GM13977 (cell line): Measurements from ENCODE around the gene DGKD.
"Not testable (repeated sequence)": the region's sequence is repeated elsewhere in the genome, so short reads cannot be mapped to it uniquely, and the experiment has no call there.

Experiments used
- DNase-seq: peaks from one replicate; pipeline ENCODE4 v3.0.0; 2012; ENCODE audit warnings: low spot score
- in situ Hi-C: fragments of 300-500 bp; cut with MboI; formaldehyde crosslinking; loops from one replicate; pipeline ENCODE4 v1.12.0; 2022; ENCODE audit warnings: low sequenced_read_pairs, low pct_unique_long_range_greater_than_20kb, mixed read lengths, inconsistent platforms; ENCODE audit not compliant: unreplicated experiment
- TF ChIP-seq, protein P1 (sequence below): IDR thresholded peaks from 2 replicates; pipeline ENCODE4 v1.5.1; 2012; ENCODE audit warnings: mild to moderate bottlenecking, control low read depth; ENCODE audit not compliant: insufficient read depth; ENCODE audit errors: extremely low read depth, missing control alignments

Gene DGKD

DNA sequence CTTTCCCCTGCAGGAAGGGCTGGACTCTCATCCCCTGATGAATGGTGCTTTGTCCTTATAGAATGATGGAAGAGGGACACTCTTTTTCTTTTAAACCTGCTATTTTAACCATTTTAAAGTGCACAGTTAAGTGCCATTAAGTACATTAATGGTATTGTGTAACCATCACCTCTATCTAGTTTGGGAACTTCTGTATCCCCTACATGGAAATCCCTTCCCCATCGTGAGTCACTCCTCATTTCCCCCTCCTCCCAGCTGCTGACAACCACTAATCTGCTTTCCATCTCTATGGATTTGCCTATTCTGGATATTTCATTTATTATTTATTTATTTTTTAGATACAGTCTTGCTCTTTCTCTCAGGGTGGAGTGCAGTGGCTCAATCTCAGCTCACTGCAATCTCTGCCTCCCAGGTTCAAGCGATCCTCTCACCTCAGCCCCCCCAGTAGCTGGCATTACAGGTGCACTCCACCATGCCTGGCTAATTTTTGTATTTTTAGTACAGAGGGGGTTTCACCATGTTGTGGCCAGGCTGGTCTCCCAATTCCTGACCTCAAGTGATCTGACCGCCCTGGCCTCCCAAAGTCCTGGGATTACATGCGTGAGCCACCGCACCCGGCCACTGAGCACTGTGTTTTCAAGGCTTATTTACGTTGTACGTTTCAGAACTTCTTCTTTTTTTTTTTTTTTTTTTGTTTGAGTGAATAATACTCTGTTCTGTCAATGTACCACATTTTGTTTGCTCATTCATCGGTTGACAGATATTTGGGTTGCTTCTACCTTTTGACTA is 15.8 kb downstream of the DGKD start:
- in situ Hi-C loops: no loop called here
- DNase-seq: no peak
- TF ChIP-seq, protein P1, sequence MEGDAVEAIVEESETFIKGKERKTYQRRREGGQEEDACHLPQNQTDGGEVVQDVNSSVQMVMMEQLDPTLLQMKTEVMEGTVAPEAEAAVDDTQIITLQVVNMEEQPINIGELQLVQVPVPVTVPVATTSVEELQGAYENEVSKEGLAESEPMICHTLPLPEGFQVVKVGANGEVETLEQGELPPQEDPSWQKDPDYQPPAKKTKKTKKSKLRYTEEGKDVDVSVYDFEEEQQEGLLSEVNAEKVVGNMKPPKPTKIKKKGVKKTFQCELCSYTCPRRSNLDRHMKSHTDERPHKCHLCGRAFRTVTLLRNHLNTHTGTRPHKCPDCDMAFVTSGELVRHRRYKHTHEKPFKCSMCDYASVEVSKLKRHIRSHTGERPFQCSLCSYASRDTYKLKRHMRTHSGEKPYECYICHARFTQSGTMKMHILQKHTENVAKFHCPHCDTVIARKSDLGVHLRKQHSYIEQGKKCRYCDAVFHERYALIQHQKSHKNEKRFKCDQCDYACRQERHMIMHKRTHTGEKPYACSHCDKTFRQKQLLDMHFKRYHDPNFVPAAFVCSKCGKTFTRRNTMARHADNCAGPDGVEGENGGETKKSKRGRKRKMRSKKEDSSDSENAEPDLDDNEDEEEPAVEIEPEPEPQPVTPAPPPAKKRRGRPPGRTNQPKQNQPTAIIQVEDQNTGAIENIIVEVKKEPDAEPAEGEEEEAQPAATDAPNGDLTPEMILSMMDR: no peak

DNA sequence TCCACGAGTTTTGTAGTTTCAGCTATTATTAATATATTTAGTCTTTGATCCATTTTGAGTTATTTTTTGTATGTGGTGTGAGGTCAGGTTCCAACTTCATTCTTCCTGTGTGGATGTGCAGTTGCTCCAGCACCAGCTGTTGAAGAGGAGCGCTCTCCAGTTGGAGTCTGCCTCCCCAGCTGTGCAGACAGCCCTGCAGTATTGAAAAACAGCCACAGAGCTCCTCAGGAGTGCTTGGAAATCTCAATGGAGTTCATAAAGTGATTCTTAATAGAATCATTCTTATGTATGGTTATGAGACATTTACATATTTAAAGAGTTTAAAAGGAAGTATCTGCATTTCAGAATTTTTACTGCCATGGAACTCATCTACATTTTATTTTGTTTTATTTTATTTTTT is 17.3 kb downstream of the DGKD start:
- TF ChIP-seq, protein P1: no peak
- in situ Hi-C loops: no loop called here
- no peak for DNase-seq

GRCh38 chr2:233372855-233373254 is 18.6 kb downstream of the DGKD start:
- TF ChIP-seq, protein P1: no peak
- in situ Hi-C loops: no loop called here
- DNase-seq: no peak

DNA sequence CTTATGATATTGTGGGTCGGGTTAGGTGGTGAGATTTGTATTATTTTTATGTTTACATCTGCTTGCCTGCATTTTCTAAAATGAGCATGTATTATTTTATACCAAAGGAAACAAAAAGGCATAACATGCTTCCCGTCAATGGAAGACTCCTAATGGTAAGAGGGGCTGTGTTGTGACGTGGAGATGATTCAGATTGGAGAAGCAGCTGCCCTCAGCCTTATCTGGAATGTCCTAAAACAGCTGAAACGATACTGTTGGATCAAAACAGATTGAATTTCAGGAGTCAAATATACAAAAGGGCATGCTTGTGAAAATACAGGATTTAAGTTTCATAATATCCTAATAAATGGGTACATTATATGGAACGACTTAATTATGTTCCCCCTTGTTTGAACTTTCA is 19.0 kb downstream of the DGKD start:
- TF ChIP-seq, protein P1: no peak
- DNase-seq: no peak
- in situ Hi-C loops: no loop called here

GRCh38 chr2:233374776-233375175 is 20.5 kb downstream of the DGKD start:
- in situ Hi-C loops, DNase-seq: not testable (repeated sequence)

GRCh38 chr2:233375490-233376314 is 21.4 kb downstream of the DGKD start:
- in situ Hi-C loops: no loop called here
- no peak for DNase-seq
- TF ChIP-seq, protein P1: no peak

DNA sequence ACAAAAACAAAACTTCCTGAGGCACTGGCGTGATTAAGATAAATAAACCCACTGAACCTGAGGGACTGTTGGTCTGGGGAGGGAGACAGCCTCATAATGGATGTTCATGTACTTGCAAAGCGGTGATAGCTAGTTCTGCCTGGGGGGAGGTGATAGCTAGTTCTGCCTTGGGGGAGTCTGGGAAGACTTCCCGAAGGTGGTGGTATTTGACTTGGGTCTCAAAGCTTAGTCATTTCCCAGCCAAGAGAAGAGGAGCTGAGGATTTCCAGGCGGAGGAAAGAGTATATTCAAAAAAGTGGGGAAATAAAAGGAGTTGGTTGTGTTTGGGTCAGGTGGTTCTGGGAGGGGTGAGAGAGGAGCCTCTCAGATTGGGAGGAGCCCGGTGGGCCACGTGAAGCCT is 24.7 kb downstream of the DGKD start:
- in situ Hi-C loops: no loop called here
- no peak for DNase-seq
- TF ChIP-seq, protein P1: no peak
